Activated CD4-positive, CD25-positive, alpha-beta regulatory T cell (primary cell): ENCODE measurements around the gene RAB33A.
A peak's percentile ranks its signal among the peaks of the same experiment; 100 is the strongest.
"Not testable (repeated sequence)": the region's sequence is repeated elsewhere in the genome, so short reads cannot be mapped to it uniquely, and the experiment has no call there.

Experiments
- DNase-seq, 4 experiments: peaks; one replicate each; lab custom pipeline; 2025; lab: John Stamatoyannopoulos, UW

RAB33A gene

GRCh38 chrX:130172127-130172845, 524 bp downstream of the RAB33A start:
- DNase-seq: no peak

DNA sequence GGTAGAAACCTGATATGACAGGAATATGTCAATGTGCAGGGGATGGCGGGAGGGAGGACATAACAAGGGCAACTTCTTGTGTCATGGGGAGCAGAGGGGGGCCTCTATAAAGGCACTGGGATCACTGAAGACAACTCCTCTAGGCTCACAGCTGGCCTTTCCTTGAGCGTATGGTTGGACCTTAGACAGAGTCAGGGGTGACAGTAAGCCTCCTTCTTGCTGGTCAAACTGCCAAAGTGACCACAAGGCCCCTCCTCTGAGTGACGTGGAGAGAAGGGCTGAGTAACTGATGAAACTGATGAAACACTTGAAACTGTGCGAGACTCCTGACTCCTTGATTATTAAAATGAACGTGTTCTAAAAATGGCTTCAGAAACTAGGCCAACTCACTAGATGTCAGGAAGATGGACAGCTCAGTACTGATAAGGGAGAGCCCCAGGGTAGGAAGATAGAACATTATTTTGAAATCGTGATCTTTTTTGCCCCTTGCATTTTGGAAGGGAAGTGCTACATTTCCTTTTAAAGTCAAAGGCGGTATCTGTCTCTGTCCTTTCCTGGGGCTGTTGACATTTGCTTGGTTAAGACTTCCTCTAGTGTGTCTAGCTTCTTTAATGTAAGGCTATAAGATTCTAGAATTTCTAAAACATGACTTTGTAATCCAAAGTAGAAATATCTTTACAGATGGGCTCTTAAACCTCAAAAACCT, 1.6 kb downstream of the RAB33A start:
- DNase-seq: peak in 1 of 4 experiments; percentile 6

GRCh38 chrX:130174045-130174704, 2.4 kb downstream of the RAB33A start:
- no peak for DNase-seq

DNA sequence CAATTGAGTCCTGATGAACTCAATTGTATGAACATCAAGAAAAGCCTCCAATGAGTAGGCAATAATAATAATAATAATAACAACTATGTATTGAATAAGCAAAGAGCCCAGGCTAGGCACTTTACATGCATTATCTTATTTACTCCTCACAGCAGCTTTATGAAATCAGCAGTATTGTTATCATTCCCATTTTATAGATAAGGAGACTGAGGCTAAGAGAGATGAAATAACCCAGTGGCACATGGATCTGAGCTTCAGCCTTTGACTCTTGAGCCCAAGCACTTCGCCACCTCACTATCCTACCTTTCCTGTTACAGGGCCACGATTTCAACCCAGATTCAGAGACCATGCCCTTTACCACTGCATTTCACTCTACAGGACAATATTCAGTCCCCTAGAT, 3.2 kb downstream of the RAB33A start:
- DNase-seq: no peak

GRCh38 chrX:130176354-130176776, 4.6 kb downstream of the RAB33A start:
- DNase-seq: no peak

GRCh38 chrX:130176942-130177341, 5.2 kb downstream of the RAB33A start:
- DNase-seq: no peak

DNA sequence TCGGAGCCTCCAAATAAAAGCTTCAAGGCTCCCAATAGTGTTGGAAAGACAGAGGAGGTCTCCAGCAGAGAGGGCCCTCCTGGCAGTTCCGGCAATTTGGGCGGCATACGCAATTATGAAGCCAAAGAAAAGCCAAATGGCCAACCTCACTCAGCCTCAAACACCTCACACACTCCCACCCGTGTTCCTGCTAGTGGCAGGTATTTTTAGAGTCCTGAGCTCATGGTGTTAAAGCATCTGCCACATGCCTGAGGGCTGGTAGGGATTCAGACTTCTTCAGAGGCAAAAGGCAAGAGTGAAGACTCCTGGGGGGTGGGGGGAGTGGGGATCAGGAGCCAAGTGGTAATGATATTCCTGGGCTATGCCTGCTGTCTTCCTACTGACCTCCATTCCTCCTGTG, 7.4 kb downstream of the RAB33A start:
- no peak for DNase-seq

DNA sequence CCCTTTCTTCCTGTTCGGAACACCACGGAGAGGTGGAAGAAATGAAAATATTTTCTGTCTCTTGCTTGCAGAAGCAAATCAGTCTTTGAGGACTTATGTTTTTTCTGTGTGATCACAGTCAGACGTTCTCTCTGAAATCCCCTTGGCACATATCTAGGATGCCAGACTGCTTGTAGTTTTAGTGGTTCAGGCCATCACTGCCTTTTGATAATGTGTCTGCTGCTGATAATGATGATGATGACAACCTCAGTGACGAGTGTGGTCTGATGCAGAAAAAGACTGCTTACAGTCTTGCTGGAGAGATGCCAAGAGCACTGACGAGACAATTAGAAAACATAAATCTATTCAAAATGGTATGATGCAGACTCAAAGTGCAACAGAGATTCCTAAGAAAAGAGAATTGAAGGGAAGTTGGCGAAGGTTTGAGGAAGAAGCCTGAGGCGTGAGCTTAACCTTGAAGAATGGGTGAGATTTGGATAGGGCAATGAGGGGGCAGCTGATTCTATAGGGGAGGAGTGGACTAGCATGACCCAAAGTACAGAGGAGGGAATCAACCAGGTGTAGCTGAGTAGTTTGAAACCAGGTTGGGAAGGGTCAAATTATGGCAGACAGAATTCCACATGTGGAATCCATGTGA, 7.9 kb downstream of the RAB33A start:
- no peak for DNase-seq

DNA sequence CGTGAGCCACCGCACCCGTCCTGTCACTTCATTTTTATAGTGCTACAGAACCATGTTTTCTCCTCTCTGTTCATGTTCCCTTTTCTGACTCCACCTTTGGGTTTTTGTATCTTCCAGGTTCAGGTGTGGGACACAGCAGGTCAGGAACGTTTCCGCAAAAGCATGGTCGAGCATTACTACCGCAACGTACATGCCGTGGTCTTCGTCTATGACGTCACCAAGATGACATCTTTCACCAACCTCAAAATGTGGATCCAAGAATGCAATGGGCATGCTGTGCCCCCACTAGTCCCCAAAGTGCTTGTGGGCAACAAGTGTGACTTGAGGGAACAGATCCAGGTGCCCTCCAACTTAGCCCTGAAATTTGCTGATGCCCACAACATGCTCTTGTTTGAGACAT, 12.4 kb downstream of the RAB33A start:
- no peak for DNase-seq

GRCh38 chrX:130184857-130185256, 13.1 kb downstream of the RAB33A start:
- DNase-seq: no peak

GRCh38 chrX:130186651-130187050, 14.9 kb downstream of the RAB33A start:
- no peak for DNase-seq

- no peak for DNase-seq
Observed at GRCh38 chrX:130190801-130191200, 19.0 kb downstream of the RAB33A start.

DNA sequence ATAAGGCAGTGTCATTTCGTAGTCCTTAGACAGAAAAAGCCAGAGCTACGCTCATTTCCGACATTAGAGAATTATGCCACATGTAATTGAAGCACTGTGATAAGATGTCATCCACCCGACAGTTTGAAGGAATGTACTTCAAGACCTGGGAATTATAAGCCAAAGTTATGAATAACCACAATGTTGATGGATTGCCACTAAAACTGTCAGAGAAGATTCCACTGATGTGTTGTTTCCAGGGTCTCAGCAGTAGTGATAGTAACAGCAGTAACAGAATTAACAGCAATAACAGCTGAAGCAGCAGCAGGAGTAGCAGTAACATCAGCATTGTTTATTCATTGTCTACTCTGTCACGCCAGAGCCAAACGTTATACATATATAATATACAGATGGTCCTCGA, 24.7 kb downstream of the RAB33A start:
- DNase-seq: no peak

DNA sequence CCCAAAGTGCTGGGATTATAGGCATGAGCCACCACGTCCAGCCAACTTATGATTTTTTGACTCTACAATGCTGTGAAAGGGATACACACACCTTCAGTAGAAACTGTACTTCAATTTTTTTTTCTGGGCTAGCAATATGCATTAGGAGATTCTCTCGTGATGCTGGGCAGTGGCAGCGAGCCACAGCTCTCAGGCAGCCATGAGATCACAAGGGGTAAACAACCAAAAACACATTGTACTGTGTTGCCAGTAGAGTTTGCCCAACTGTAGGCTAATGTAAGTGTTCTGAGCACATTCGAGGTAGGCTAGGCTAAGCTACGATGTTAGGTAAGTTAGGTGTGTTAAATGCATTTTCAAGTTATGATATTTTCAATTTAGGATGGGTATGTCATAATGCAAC, 25.7 kb downstream of the RAB33A start:
- no peak for DNase-seq

GRCh38 chrX:130204647-130205046, 32.9 kb downstream of the RAB33A start:
- DNase-seq: no peak

- DNase-seq: no peak
Observed at GRCh38 chrX:130211415-130212186, 39.8 kb downstream of the RAB33A start.

GRCh38 chrX:130212371-130212770, 40.6 kb downstream of the RAB33A start:
- DNase-seq: no peak

GRCh38 chrX:130213376-130213775, 41.6 kb downstream of the RAB33A start:
- DNase-seq: no peak

DNA sequence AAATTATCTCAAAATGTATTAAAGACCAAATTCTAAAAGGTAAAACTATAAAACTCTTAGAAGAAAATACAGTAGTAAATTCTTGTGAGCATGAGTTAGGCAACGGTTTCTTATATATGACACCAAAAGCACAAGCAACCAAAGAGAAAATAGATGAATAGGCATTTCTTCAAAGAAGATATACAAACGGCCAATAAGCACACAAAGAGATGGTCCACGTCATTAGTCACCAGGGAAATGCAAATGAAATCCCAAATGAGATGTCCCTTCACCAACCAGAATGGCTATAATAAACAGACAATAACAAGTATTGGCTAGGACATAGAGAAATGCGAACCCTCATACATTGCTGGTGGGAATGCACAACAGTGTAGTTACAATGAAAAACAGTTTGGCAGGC, 44.6 kb downstream of the RAB33A start:
- DNase-seq: no peak

GRCh38 chrX:130224810-130225209, 53.0 kb downstream of the RAB33A start:
- DNase-seq: no peak

DNA sequence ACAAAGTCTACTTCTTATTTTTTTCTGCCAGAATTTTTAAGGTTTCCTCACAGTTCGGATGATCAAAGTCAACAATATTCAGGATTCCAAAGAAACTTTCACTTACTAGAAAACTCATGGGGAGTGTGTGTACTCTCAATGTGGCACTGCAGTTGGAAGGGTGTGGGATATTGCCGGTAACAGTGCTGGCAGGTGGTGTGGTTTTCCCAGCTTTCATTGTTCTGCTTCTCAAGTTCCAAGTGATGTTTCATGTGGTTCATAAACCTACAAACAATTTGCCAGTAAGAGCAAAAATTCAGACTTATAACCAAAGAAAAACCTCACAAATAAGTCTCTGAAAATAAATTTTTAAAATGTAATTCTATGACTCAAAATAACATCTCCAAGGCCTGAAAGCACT, 57.1 kb downstream of the RAB33A start:
- DNase-seq: no peak

GRCh38 chrX:130231184-130231583, 59.4 kb downstream of the RAB33A start:
- not testable (repeated sequence) for DNase-seq
